Measurements from ENCODE around the gene PAEP.

Gene PAEP

DNA sequence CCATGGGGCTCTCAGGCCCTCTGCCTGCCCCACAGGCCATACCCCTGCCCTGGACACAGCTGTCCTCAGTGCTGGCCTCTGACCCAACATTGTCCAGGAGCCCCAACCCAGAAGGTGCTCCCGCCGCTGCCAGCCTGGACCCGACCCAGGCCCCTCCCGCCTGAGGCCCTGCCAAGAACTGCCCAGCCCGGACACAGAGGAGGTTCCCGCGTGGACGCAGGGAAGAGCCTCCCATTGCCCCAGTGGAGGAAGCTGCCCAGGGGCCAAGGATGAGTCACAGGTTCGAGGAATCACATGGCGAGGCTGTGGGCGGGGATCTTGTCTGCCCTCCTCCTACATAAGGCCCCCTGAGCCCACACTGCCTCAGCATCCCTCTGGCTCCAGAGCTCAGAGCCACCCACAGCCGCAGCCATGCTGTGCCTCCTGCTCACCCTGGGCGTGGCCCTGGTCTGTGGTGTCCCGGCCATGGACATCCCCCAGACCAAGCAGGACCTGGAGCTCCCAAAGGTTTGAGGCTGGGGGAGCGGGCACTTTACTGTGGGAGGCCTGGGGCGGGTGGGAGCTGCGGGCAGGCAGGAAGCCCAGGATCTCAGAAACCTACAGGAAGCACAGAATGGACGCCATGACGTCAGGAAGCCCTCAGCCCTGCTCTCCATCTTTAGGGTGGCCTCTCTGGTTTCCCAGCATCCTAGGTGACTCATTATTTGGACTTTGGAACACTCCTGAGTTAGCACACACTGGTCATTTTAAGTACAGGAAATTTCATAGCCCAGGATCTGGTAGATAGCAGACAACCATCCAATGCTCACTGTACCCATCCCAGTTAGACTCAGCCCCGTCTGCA lies at the start of gene PAEP:
PAEP (plus strand) TSS at position 366 of the 844 bp plus-strand sequence.
- TF ChIP-seq GATA3 (IDR thresholded peaks at IDR 0.05; ENCODE audit: low read depth, low read length) (no peak), GATA2 (IDR thresholded peaks at IDR 0.05; ENCODE audit: low read depth, low read length) (no peak)

DNA sequence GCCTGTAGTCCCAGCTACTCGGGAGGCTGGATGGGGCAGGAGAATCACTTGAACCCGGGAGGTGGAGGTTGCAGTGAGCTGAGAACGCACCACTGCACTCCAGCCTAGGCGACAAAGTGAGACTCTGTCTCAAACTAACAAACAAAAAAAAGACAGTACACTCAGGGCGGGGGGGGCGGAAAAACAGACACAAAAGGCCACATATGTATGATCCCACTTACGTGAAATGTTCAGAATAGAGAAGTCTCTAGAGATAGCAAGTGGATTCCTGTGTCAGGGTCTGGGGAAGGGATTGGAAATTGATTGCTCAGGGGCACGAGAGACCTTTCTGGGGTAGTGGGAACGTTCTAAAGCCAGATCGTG lies 49.3 kb upstream of the PAEP start:
- no peak for TF ChIP-seq GATA2 (IDR thresholded peaks at IDR 0.05; ENCODE audit: low read depth, low read length)
- no peak for TF ChIP-seq GATA3 (IDR thresholded peaks at IDR 0.05; ENCODE audit: low read depth, low read length)

GRCh38 chr9:135512904-135513303 lies 48.7 kb upstream of the PAEP start:
- TF ChIP-seq GATA3 (IDR thresholded peaks at IDR 0.05; ENCODE audit: low read depth, low read length) (no peak), GATA2 (IDR thresholded peaks at IDR 0.05; ENCODE audit: low read depth, low read length) (no peak)

- TF ChIP-seq GATA3 (IDR thresholded peaks at IDR 0.05; ENCODE audit: low read depth, low read length) (no peak), GATA2 (IDR thresholded peaks at IDR 0.05; ENCODE audit: low read depth, low read length) (no peak)
Measured at GRCh38 chr9:135513351-135513846, 48.2 kb upstream of the PAEP start.

DNA sequence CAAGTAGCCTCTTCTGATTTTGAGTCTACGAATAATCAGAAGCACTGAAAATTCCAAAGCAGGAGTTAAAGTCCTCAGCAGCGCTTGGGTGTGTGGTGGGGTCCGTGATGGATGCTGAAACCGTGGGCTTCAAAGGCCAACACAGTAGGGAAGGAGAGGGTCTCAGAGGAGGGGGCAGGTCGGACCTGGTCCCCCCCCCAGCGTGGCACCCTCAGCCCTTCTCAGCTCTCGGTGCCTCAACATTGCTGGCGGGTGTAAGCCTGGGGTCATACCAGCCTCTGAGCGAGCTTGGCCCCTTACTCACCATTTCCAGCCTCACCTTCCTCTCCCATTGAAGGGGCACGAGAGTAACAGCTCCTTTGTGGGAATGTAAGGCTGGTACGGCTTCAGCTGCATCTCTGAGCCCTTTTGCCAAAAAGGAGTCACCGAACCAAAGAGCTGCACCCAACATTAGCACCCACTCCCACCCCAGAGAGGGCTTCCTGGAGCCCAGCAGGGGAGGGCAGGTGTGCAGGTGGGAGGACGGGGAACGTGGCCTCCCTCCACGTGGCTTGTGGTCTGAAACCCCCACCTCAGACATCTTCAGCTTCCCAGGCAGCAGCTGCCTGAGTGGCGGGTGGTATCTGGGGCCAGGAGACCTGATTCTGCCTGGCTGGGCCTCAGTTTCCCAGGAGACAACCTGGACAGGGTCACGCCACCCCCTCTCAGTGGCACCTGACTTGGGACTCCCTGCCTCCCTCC lies 47.0 kb upstream of the PAEP start:
- TF ChIP-seq GATA2 (IDR thresholded peaks at IDR 0.05; ENCODE audit: low read depth, low read length) (no peak), GATA3 (IDR thresholded peaks at IDR 0.05; ENCODE audit: low read depth, low read length) (no peak)

GRCh38 chr9:135515083-135515951 lies 46.2 kb upstream of the PAEP start:
- TF ChIP-seq GATA2 (IDR thresholded peaks at IDR 0.05; ENCODE audit: low read depth, low read length) = no peak
- no peak for TF ChIP-seq GATA3 (IDR thresholded peaks at IDR 0.05; ENCODE audit: low read depth, low read length)

- TF ChIP-seq GATA2 (IDR thresholded peaks at IDR 0.05; ENCODE audit: low read depth, low read length) = no peak
Measured at GRCh38 chr9:135516132-135516860, 45.3 kb upstream of the PAEP start.

- TF ChIP-seq GATA2 (IDR thresholded peaks at IDR 0.05; ENCODE audit: low read depth, low read length) = no peak
- no peak for TF ChIP-seq GATA3 (IDR thresholded peaks at IDR 0.05; ENCODE audit: low read depth, low read length)
Measured at GRCh38 chr9:135517407-135517822, 44.1 kb upstream of the PAEP start.

- TF ChIP-seq GATA2 (IDR thresholded peaks at IDR 0.05; ENCODE audit: low read depth, low read length) = no peak
- TF ChIP-seq GATA3 (IDR thresholded peaks at IDR 0.05; ENCODE audit: low read depth, low read length) = no peak
Measured at GRCh38 chr9:135519179-135519971, 42.2 kb upstream of the PAEP start.

DNA sequence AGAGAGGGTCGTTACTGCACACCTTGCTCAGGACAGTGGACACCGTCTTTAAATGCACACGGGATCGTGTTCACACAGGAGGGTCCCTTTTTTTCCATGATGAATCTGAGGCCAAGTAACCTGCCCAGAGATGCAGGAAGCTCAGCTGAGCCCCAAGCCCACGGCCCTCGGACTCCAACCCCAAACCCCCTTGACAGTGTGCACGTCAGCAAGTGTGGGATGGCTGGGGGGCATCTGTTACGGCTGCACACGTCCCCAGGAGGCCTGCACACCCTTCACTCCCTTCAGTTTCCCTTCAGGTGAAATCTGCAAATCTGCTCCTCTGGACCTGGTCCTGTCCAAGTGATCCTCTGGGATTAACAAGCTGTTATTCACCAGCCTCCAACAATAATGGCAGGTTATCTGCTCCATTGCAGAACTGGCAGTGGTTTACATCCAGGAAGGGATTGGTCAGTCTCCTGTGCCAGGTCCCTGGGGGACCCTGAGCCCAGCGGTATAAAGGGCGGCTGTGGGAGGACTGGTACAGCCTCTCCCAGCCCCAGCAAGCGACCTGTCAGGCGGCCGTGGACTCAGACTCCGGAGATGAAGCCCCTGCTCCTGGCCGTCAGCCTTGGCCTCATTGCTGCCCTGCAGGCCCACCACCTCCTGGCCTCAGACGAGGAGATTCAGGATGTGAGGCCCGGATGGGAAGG lies 40.5 kb upstream of the PAEP start, which contains the start of gene LCN1:
LCN1 (plus strand) TSS at position 525 of the 692 bp plus-strand sequence; CDS start at position 583, 58 bp downstream.
- no peak for TF ChIP-seq GATA2 (IDR thresholded peaks at IDR 0.05; ENCODE audit: low read depth, low read length)
- no peak for TF ChIP-seq GATA3 (IDR thresholded peaks at IDR 0.05; ENCODE audit: low read depth, low read length)

DNA sequence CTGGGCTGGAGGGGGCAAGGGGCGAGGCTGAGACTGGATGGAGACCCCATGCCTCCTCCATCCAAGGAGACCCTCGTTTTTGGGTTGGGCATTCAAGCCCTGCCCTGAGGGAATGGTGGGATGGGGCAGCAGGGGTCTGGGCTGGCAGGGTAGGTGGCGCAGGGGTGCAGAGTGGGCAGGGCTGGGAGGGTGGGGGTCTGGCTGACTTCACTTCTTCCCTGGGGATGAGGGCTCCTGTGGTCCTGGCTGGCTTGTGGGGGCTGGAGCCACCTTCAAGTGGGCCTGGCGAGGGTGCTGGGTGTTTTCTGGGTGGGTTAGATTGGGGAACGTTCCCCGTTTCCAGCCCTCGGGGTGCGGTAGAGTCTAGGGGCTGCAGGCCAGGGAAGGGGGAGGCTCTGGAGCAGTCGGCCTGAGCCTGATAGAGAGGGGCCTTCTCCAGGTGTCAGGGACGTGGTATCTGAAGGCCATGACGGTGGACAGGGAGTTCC lies 39.9 kb upstream of the PAEP start:
- TF ChIP-seq GATA2 (IDR thresholded peaks at IDR 0.05; ENCODE audit: low read depth, low read length) (no peak), GATA3 (IDR thresholded peaks at IDR 0.05; ENCODE audit: low read depth, low read length) (no peak)
